Activated effector memory CD4-positive, alpha-beta T cell treated with anti-CD3 and anti-CD28 coated beads, Interleukin-2, amount 50 U/mL, for 16 hours (primary cell): ENCODE results near the gene DNAJC1.
"Not testable (repeated sequence)": the region's sequence is repeated elsewhere in the genome, so short reads cannot be mapped to it uniquely, and the experiment has no call there.

Experiments used
- DNase-seq: peaks from one replicate; pipeline ENCODE4 v3.0.0-alpha.2; 2020

The DNAJC1 gene

GRCh38 chr10:21822273-21822672, 181.3 kb downstream of the DNAJC1 start:
- not testable (repeated sequence) for DNase-seq

- DNase-seq, result no peak
These were observed 182.6 kb downstream of the DNAJC1 start for GRCh38 chr10:21820952-21821351.

- not testable (repeated sequence) for DNase-seq
These were observed 185.1 kb downstream of the DNAJC1 start for GRCh38 chr10:21818416-21818815.

- DNase-seq, result no peak
These were observed 188.7 kb downstream of the DNAJC1 start for GRCh38 chr10:21814866-21815265.

- DNase-seq, result no peak
These were observed 189.6 kb downstream of the DNAJC1 start for GRCh38 chr10:21813946-21814345.

GRCh38 chr10:21811245-21811585, 192.3 kb downstream of the DNAJC1 start:
- DNase-seq, result no peak

GRCh38 chr10:21810582-21811244, 192.8 kb downstream of the DNAJC1 start:
- DNase-seq, result no peak

- DNase-seq, result no peak
These were observed 195.0 kb downstream of the DNAJC1 start for GRCh38 chr10:21808550-21808949.

GRCh38 chr10:21807180-21807579, 196.3 kb downstream of the DNAJC1 start:
- DNase-seq, result no peak

- no peak for DNase-seq
These were observed 200.2 kb downstream of the DNAJC1 start for GRCh38 chr10:21803374-21803773.

- DNase-seq, result no peak
These were observed 201.9 kb downstream of the DNAJC1 start for GRCh38 chr10:21801609-21802008.

GRCh38 chr10:21797984-21798765, 205.4 kb downstream of the DNAJC1 start:
- DNase-seq, result no peak

GRCh38 chr10:21797533-21797932, 206.0 kb downstream of the DNAJC1 start:
- no peak for DNase-seq

- DNase-seq, result no peak
These were observed 212.3 kb downstream of the DNAJC1 start for GRCh38 chr10:21791276-21791675.

GRCh38 chr10:21776883-21777282, 226.6 kb downstream of the DNAJC1 start:
- DNase-seq, result no peak

GRCh38 chr10:21771219-21771618, 232.3 kb downstream of the DNAJC1 start:
- DNase-seq, result no peak

GRCh38 chr10:21769041-21769440, 234.5 kb downstream of the DNAJC1 start:
- no peak for DNase-seq

- no peak for DNase-seq
These were observed 238.9 kb downstream of the DNAJC1 start for GRCh38 chr10:21764466-21765189.

- DNase-seq, result no peak
These were observed 243.2 kb downstream of the DNAJC1 start for GRCh38 chr10:21760332-21760731.

GRCh38 chr10:21759232-21759631, 244.3 kb downstream of the DNAJC1 start:
- no peak for DNase-seq

- no peak for DNase-seq
These were observed 244.8 kb downstream of the DNAJC1 start for GRCh38 chr10:21758696-21759095.

GRCh38 chr10:21758239-21758638, 245.3 kb downstream of the DNAJC1 start:
- no peak for DNase-seq

- DNase-seq, result no peak
These were observed 246.2 kb downstream of the DNAJC1 start for GRCh38 chr10:21757185-21757901.
